HEK293 (cell line): ENCODE data around the gene LHFPL3.

ENCODE experiments used
- EGR2 ChIP-seq: fragments of 450-650 bp; formaldehyde crosslinking; IDR thresholded peaks from 2 replicates; pipeline ENCODE4 v1.5.1; 2016; ENCODE audit warnings: low read depth, missing biosample characterization, missing genetic modification characterization
- FEZF1 ChIP-seq: fragments of 450-650 bp; formaldehyde crosslinking; IDR thresholded peaks from 2 replicates; pipeline ENCODE4 v1.5.1; 2016; ENCODE audit warnings: missing biosample characterization, missing genetic modification characterization
- GLI2 ChIP-seq: fragments of 450-650 bp; formaldehyde crosslinking; IDR thresholded peaks from 2 replicates; pipeline ENCODE4; 2017; ENCODE audit warnings: missing biosample characterization, missing genetic modification characterization, low read depth, borderline replicate concordance
- HOXA7 ChIP-seq: sonication (generic); formaldehyde crosslinking; IDR thresholded peaks from 2 replicates; pipeline ENCODE4 v1.8.1; 2022; ENCODE audit warnings: missing genetic modification reagents, borderline replicate concordance
- MEIS1 ChIP-seq: sonication (generic); formaldehyde crosslinking; IDR thresholded peaks from 2 replicates; pipeline ENCODE4 v1.8.1; 2022; ENCODE audit warnings: missing genetic modification reagents, mild to moderate bottlenecking, borderline replicate concordance
- MZF1 ChIP-seq: fragments of 450-650 bp; formaldehyde crosslinking; IDR thresholded peaks from 2 replicates; pipeline ENCODE4 v1.5.1; 2017; ENCODE audit warnings: missing biosample characterization, missing genetic modification characterization, borderline replicate concordance
- TCF7L2 ChIP-seq: IDR thresholded peaks from 2 replicates; pipeline ENCODE4 v1.6.1; 2011; ENCODE audit warnings: low read depth, mild to moderate bottlenecking, inconsistent platforms, low read length, moderate library complexity, borderline replicate concordance
- ZBTB8A ChIP-seq: fragments of 450-650 bp; formaldehyde crosslinking; IDR thresholded peaks from 2 replicates; pipeline ENCODE4 v1.5.1; 2016; ENCODE audit warnings: missing biosample characterization, missing genetic modification characterization
- ZFHX2 ChIP-seq: fragments of 450-650 bp; formaldehyde crosslinking; conservative IDR thresholded peaks from 2 replicates; pipeline ENCODE4 v1.5.1; 2016; ENCODE audit warnings: missing biosample characterization, missing genetic modification characterization
- ZNF24 ChIP-seq: fragments of 450-650 bp; formaldehyde crosslinking; IDR thresholded peaks from 2 replicates; pipeline ENCODE4 v1.5.1; 2016; ENCODE audit warnings: missing biosample characterization, missing genetic modification characterization
- ZNF394 ChIP-seq: fragments of 450-650 bp; formaldehyde crosslinking; IDR thresholded peaks from 2 replicates; pipeline ENCODE4 v1.5.1; 2016; ENCODE audit warnings: missing biosample characterization, missing genetic modification characterization, mild to moderate bottlenecking, moderate library complexity, borderline replicate concordance
- ZNF416 ChIP-seq: fragments of 450-650 bp; formaldehyde crosslinking; IDR thresholded peaks from 2 replicates; pipeline ENCODE4 v1.5.1; 2016; ENCODE audit warnings: missing biosample characterization, missing genetic modification characterization
- ZNF423 ChIP-seq: fragments of 450-650 bp; formaldehyde crosslinking; IDR thresholded peaks from 2 replicates; pipeline ENCODE4 v1.5.1; 2016; ENCODE audit warnings: missing biosample characterization, missing genetic modification characterization
- ZNF529 ChIP-seq: fragments of 450-650 bp; formaldehyde crosslinking; IDR thresholded peaks from 2 replicates; pipeline ENCODE4 v1.5.1; 2017; ENCODE audit warnings: missing genetic modification characterization, missing biosample characterization; ENCODE audit not compliant: insufficient replicate concordance
- ZNF561 ChIP-seq: fragments of 450-650 bp; IDR thresholded peaks from 2 replicates; pipeline ENCODE4 v1.5.1; 2018; ENCODE audit warnings: missing biosample characterization, missing genetic modification characterization, borderline replicate concordance
- ZNF596 ChIP-seq: fragments of 450-650 bp; IDR thresholded peaks from 2 replicates; pipeline ENCODE4 v1.5.0; 2018; ENCODE audit warnings: missing biosample characterization, mild to moderate bottlenecking, missing genetic modification characterization, moderate library complexity
- ZNF610 ChIP-seq: fragments of 450-650 bp; formaldehyde crosslinking; IDR thresholded peaks from 2 replicates; pipeline ENCODE4 v1.5.1; 2016; ENCODE audit warnings: missing biosample characterization, missing genetic modification characterization, borderline replicate concordance
- ZNF707 ChIP-seq: fragments of 450-650 bp; formaldehyde crosslinking; IDR thresholded peaks from 2 replicates; pipeline ENCODE4 v1.5.1; 2016; ENCODE audit warnings: missing biosample characterization, missing genetic modification characterization
- ZNF792 ChIP-seq: fragments of 450-650 bp; formaldehyde crosslinking; IDR thresholded peaks from 2 replicates; pipeline ENCODE4 v1.5.1; 2016; ENCODE audit warnings: missing biosample characterization, missing genetic modification characterization
- ZXDB ChIP-seq: fragments of 450-650 bp; formaldehyde crosslinking; IDR thresholded peaks from 2 replicates; pipeline ENCODE4 v1.5.1; 2016; ENCODE audit warnings: missing biosample characterization, missing genetic modification characterization
- TF ChIP-seq, protein P1 (sequence below): fragments of 450-650 bp; formaldehyde crosslinking; IDR thresholded peaks from 2 replicates; pipeline ENCODE4 v1.5.1; 2016; ENCODE audit warnings: missing biosample characterization, missing genetic modification characterization
- TF ChIP-seq, protein P2 (sequence below): fragments of 450-650 bp; IDR thresholded peaks from 2 replicates; pipeline ENCODE4 v1.5.1; 2018; ENCODE audit warnings: missing biosample characterization, mild to moderate bottlenecking, missing genetic modification characterization
- TF ChIP-seq, protein P3 (sequence below): fragments of 450-650 bp; formaldehyde crosslinking; IDR thresholded peaks from 2 replicates; pipeline ENCODE4 v1.5.1; 2016; ENCODE audit warnings: missing biosample characterization, missing genetic modification characterization
- TF ChIP-seq, protein P4 (sequence below): fragments of 450-650 bp; formaldehyde crosslinking; conservative IDR thresholded peaks from 2 replicates; pipeline ENCODE4 v1.5.1; 2016; ENCODE audit warnings: low read depth, missing biosample characterization, missing genetic modification characterization
- TF ChIP-seq, protein P5 (sequence below): fragments of 450-650 bp; formaldehyde crosslinking; IDR thresholded peaks from 2 replicates; pipeline ENCODE4 v1.5.1; 2016; ENCODE audit warnings: missing biosample characterization, missing genetic modification characterization

Gene LHFPL3

DNA sequence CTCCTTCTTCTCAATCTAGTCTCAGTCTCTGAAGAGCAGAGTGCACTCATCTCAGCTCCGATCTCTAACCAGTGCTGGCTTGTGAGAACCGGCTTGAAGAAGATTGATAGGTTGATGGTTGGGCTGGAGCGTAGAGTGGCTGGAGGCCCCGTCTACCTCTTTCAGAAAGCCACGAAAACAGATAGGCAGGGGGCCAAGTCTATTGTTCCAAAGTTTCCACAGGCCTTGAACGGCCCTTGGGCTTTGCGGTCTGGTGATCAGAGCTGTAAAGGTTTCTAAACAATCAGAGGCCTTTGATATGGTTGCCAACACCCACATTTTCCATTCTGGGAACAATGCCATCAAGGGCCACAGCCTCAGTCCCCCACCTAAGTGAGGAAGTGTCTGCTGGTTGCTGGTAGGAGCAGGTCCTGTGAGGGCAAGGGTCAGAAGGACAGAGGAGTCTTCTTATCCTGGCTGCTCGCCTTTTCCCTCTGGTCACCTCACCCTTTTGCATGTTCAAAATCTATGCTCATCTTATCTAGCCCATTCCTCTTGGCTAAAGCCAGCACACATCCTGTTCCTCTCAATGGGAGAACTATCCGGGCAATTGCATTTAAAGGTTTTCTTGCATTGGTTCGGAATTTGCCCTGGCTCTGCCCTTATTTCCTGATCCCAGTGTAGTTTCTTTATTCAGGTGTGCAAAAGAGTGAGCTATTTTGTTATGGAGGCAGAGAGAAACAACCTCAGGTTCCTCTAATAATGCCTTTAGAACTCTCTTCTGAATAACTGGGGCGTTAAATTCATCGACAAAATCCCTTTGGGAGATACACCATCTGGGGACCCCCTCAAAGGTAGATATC, 615.3 kb downstream of the LHFPL3 start (continued):
- TF ChIP-seq ZNF792 (tag by site-specific recombination) (no peak), ZNF596 (tag by site-specific recombination) (peak; percentile 73), ZBTB8A (tag by site-specific recombination) (peak; percentile 61), ZNF610 (tag by site-specific recombination) (peak; percentile 71; the same call in 1 of the 2 replicates), ZNF416 (tag by site-specific recombination) (no peak), HOXA7 (no peak), ZNF423 (tag by site-specific recombination) (0 out of 2 replicates have a peak, but pooled peaks have one; percentile 50), ZNF24 (peak; percentile 52; the same call in 1 of the 2 replicates), ZFHX2 (tag by site-specific recombination) (peak; percentile 69), ZNF529 (tag by site-specific recombination) (no peak), GLI2 (tag by site-specific recombination) (peak; percentile 47; the same call in 1 of the 2 replicates), ZNF394 (peak; percentile 36; the same call in 1 of the 2 replicates), MEIS1 (CRISPR knock-in tag) (peak; percentile 30; the same call in 1 of the 2 replicates), ZNF561 (tag by site-specific recombination) (peak; percentile 73; the same call in 1 of the 2 replicates), ZNF707 (tag by site-specific recombination) (no peak), TCF7L2 (0 out of 2 replicates have a peak, but pooled peaks have one; percentile 39), FEZF1 (tag by site-specific recombination) (peak; percentile 89), MZF1 (tag by site-specific recombination) (peak; percentile 71; the same call in 1 of the 2 replicates), EGR2 (tag by site-specific recombination) (peak; percentile 59; the same call in 1 of the 2 replicates), ZXDB (peak; percentile 98)
- TF ChIP-seq, protein P1, sequence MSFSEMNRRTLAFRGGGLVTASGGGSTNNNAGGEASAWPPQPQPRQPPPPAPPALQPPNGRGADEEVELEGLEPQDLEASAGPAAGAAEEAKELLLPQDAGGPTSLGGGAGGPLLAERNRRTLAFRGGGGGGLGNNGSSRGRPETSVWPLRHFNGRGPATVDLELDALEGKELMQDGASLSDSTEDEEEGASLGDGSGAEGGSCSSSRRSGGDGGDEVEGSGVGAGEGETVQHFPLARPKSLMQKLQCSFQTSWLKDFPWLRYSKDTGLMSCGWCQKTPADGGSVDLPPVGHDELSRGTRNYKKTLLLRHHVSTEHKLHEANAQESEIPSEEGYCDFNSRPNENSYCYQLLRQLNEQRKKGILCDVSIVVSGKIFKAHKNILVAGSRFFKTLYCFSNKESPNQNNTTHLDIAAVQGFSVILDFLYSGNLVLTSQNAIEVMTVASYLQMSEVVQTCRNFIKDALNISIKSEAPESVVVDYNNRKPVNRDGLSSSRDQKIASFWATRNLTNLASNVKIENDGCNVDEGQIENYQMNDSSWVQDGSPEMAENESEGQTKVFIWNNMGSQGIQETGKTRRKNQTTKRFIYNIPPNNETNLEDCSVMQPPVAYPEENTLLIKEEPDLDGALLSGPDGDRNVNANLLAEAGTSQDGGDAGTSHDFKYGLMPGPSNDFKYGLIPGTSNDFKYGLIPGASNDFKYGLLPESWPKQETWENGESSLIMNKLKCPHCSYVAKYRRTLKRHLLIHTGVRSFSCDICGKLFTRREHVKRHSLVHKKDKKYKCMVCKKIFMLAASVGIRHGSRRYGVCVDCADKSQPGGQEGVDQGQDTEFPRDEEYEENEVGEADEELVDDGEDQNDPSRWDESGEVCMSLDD (tag by site-specific recombination): no peak
- TF ChIP-seq, protein P2, sequence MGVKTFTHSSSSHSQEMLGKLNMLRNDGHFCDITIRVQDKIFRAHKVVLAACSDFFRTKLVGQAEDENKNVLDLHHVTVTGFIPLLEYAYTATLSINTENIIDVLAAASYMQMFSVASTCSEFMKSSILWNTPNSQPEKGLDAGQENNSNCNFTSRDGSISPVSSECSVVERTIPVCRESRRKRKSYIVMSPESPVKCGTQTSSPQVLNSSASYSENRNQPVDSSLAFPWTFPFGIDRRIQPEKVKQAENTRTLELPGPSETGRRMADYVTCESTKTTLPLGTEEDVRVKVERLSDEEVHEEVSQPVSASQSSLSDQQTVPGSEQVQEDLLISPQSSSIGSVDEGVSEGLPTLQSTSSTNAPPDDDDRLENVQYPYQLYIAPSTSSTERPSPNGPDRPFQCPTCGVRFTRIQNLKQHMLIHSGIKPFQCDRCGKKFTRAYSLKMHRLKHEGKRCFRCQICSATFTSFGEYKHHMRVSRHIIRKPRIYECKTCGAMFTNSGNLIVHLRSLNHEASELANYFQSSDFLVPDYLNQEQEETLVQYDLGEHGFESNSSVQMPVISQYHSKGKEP (tag by site-specific recombination): peak; percentile 82
- TF ChIP-seq, protein P3, sequence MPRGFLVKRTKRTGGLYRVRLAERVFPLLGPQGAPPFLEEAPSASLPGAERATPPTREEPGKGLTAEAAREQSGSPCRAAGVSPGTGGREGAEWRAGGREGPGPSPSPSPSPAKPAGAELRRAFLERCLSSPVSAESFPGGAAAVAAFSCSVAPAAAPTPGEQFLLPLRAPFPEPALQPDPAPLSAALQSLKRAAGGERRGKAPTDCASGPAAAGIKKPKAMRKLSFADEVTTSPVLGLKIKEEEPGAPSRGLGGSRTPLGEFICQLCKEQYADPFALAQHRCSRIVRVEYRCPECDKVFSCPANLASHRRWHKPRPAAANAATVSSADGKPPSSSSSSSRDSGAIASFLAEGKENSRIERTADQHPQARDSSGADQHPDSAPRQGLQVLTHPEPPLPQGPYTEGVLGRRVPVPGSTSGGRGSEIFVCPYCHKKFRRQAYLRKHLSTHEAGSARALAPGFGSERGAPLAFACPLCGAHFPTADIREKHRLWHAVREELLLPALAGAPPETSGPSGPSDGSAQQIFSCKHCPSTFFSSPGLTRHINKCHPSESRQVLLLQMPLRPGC (tag by site-specific recombination): 0 out of 2 replicates have a peak, but pooled peaks have one; percentile 27
- TF ChIP-seq, protein P4, sequence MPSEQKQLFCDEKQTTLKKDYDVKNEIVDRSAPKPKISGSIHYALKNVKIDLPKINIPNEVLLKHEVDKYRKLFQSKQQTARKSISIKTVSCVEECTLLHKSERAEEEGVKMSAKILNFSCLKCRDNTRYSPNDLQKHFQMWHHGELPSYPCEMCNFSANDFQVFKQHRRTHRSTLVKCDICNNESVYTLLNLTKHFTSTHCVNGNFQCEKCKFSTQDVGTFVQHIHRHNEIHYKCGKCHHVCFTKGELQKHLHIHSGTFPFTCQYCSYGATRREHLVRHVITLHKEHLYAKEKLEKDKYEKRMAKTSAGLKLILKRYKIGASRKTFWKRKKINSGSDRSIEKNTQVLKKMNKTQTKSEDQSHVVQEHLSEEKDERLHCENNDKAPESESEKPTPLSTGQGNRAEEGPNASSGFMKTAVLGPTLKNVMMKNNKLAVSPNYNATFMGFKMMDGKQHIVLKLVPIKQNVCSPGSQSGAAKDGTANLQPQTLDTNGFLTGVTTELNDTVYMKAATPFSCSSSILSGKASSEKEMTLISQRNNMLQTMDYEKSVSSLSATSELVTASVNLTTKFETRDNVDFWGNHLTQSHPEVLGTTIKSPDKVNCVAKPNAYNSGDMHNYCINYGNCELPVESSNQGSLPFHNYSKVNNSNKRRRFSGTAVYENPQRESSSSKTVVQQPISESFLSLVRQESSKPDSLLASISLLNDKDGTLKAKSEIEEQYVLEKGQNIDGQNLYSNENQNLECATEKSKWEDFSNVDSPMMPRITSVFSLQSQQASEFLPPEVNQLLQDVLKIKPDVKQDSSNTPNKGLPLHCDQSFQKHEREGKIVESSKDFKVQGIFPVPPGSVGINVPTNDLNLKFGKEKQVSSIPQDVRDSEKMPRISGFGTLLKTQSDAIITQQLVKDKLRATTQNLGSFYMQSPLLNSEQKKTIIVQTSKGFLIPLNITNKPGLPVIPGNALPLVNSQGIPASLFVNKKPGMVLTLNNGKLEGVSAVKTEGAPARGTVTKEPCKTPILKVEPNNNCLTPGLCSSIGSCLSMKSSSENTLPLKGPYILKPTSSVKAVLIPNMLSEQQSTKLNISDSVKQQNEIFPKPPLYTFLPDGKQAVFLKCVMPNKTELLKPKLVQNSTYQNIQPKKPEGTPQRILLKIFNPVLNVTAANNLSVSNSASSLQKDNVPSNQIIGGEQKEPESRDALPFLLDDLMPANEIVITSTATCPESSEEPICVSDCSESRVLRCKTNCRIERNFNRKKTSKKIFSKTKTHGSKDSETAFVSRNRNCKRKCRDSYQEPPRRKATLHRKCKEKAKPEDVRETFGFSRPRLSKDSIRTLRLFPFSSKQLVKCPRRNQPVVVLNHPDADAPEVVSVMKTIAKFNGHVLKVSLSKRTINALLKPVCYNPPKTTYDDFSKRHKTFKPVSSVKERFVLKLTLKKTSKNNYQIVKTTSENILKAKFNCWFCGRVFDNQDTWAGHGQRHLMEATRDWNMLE (tag by site-specific recombination): 0 out of 2 replicates have a peak, but pooled peaks have one; percentile 38
- TF ChIP-seq, protein P5, sequence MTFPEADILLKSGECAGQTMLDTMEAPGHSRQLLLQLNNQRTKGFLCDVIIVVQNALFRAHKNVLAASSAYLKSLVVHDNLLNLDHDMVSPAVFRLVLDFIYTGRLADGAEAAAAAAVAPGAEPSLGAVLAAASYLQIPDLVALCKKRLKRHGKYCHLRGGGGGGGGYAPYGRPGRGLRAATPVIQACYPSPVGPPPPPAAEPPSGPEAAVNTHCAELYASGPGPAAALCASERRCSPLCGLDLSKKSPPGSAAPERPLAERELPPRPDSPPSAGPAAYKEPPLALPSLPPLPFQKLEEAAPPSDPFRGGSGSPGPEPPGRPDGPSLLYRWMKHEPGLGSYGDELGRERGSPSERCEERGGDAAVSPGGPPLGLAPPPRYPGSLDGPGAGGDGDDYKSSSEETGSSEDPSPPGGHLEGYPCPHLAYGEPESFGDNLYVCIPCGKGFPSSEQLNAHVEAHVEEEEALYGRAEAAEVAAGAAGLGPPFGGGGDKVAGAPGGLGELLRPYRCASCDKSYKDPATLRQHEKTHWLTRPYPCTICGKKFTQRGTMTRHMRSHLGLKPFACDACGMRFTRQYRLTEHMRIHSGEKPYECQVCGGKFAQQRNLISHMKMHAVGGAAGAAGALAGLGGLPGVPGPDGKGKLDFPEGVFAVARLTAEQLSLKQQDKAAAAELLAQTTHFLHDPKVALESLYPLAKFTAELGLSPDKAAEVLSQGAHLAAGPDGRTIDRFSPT (tag by site-specific recombination): 0 out of 2 replicates have a peak, but pooled peaks have one; percentile 26
